HepG2 (cell line): ENCODE measurements around the gene TUBA4A. TPM values are rescaled to one million over a fixed set of nuclear protein-coding genes. Genes with fewer than 3 reads are reported as not detected.

Source experiments
- CBFB ChIP-seq: sonication (generic); formaldehyde crosslinking; IDR thresholded peaks from 2 replicates; pipeline ENCODE4 v1.4.0; 2020; ENCODE audit warnings: missing genetic modification reagents
- CC2D1A ChIP-seq: sonication (generic); formaldehyde crosslinking; IDR thresholded peaks from 2 replicates; pipeline ENCODE4 v1.8.1; 2023; ENCODE audit warnings: mild to moderate bottlenecking, missing genetic modification reagents
- ETV6 ChIP-seq: sonication (generic); formaldehyde crosslinking; conservative IDR thresholded peaks from 2 replicates; pipeline ENCODE4 v1.4.0; 2020; ENCODE audit warnings: missing genetic modification reagents
- GABPA ChIP-seq, 2 experiments: IDR thresholded peaks; 2 replicates each; pipeline ENCODE4 v1.6.1; 2011 to 2016; ENCODE audit warnings: low read depth in 2 of 2, low read length in 1 of 2, missing biosample characterization in 1 of 2, missing genetic modification characterization in 1 of 2
- GABPB1 ChIP-seq: IDR thresholded peaks from 2 replicates; pipeline ENCODE4 v1.6.1; 2016; ENCODE audit warnings: mild to moderate bottlenecking, missing genetic modification reagents, moderate library complexity, missing compliant biosample characterization
- HNF4A ChIP-seq: sonication (generic); formaldehyde crosslinking; IDR thresholded peaks from 2 replicates; pipeline ENCODE4 v1.4.0; 2020; ENCODE audit warnings: missing genetic modification reagents
- ISL2 ChIP-seq: sonication (generic); formaldehyde crosslinking; IDR thresholded peaks from 2 replicates; pipeline ENCODE4 v1.5.0; 2020; ENCODE audit warnings: missing genetic modification reagents
- JUND ChIP-seq: sonication (generic); formaldehyde crosslinking; IDR thresholded peaks from 2 replicates; pipeline ENCODE4 v1.8.0; 2022; ENCODE audit warnings: mild to moderate bottlenecking, missing genetic modification reagents
- KLF13 ChIP-seq: sonication (generic); formaldehyde crosslinking; IDR thresholded peaks from 2 replicates; pipeline ENCODE4 v1.4.0; 2020; ENCODE audit warnings: mild to moderate bottlenecking, missing genetic modification reagents
- MAF1 ChIP-seq: sonication (generic); formaldehyde crosslinking; IDR thresholded peaks from 2 replicates; pipeline ENCODE4 v1.5.0; 2020; ENCODE audit warnings: missing genetic modification reagents, borderline replicate concordance
- MAFG ChIP-seq: sonication (generic); formaldehyde crosslinking; IDR thresholded peaks from 2 replicates; pipeline ENCODE4 v1.5.1; 2020; ENCODE audit warnings: mild to moderate bottlenecking, missing genetic modification reagents
- NR2F2 ChIP-seq: IDR thresholded peaks from 2 replicates; pipeline ENCODE4 v1.6.1; 2012; ENCODE audit warnings: low read depth, inconsistent platforms, borderline replicate concordance
- REL ChIP-seq: sonication (generic); formaldehyde crosslinking; conservative IDR thresholded peaks from 2 replicates; pipeline ENCODE4 v1.8.0; 2022; ENCODE audit warnings: mild to moderate bottlenecking, missing genetic modification reagents, moderate library complexity
- ZFP36 ChIP-seq: fragments of 150-350 bp; IDR thresholded peaks from 2 replicates; pipeline ENCODE4 v1.6.1; 2018; ENCODE audit warnings: borderline replicate concordance, low read length, low read depth; ENCODE audit not compliant: partially characterized antibody
- ZKSCAN5 ChIP-seq: sonication (generic); formaldehyde crosslinking; IDR thresholded peaks from 2 replicates; pipeline ENCODE4 v1.5.1; 2020; ENCODE audit warnings: mild to moderate bottlenecking, missing genetic modification reagents
- ZNF264 ChIP-seq: sonication (generic); formaldehyde crosslinking; IDR thresholded peaks from 2 replicates; pipeline ENCODE4 v1.4.0; 2020; ENCODE audit warnings: missing genetic modification reagents
- ZNF496 ChIP-seq: sonication (generic); formaldehyde crosslinking; IDR thresholded peaks from 2 replicates; pipeline ENCODE4 v1.8.1; 2023; ENCODE audit warnings: mild to moderate bottlenecking, moderate library complexity, missing genetic modification reagents; ENCODE audit not compliant: insufficient replicate concordance
- ZNF564 ChIP-seq: sonication (generic); formaldehyde crosslinking; IDR thresholded peaks from 2 replicates; pipeline ENCODE4 v1.8.1; 2023; ENCODE audit warnings: mild to moderate bottlenecking, missing genetic modification reagents
- ZNF567 ChIP-seq: sonication (generic); formaldehyde crosslinking; IDR thresholded peaks from 2 replicates; pipeline ENCODE4 v1.8.1; 2023; ENCODE audit warnings: mild to moderate bottlenecking, missing genetic modification reagents, borderline replicate concordance
- ZNF589 ChIP-seq: sonication (generic); formaldehyde crosslinking; conservative IDR thresholded peaks from 2 replicates; pipeline ENCODE4 v1.8.0; 2022; ENCODE audit warnings: mild to moderate bottlenecking, moderate library complexity, missing genetic modification reagents
- ZNF607 ChIP-seq: sonication (generic); formaldehyde crosslinking; IDR thresholded peaks from 2 replicates; pipeline ENCODE4 v1.5.1; 2020; ENCODE audit warnings: missing genetic modification reagents, mild to moderate bottlenecking, borderline replicate concordance
- polyA plus RNA-seq, 8 experiments: library from polyadenylated mRNA; depleted of rRNA in 3 of 8; stranded (reverse) in 7 of 8; unstranded in 1 of 8; fragments of >200 nt; fragmentation: Illumina TruSeq in 4 of 8; extraction: Trizol in 4 of 8; gene quantifications; 2 replicates each; pipeline versions ENCODE4 v1.2.1 to v1.2.3, GENCODE V29; 2011 to 2016; ENCODE audit warnings: low read depth in 4 of 8, missing spikeins in 1 of 8, mixed read lengths in 1 of 8; ENCODE audit not compliant: insufficient read depth in 1 of 8
- total RNA-seq, 5 experiments: library from RNA; depleted of rRNA; stranded (reverse); fragments of >200 nt; fragmentation: Illumina TruSeq; extraction: Trizol; gene quantifications; 2 replicates each; pipeline ENCODE4 v1.2.3, GENCODE V29; 2016; ENCODE audit warnings: low read depth in 1 of 5
- TF ChIP-seq, protein P1 (sequence below): sonication (generic); formaldehyde crosslinking; IDR thresholded peaks from 2 replicates; pipeline ENCODE4 v1.4.0; 2020; ENCODE audit warnings: missing genetic modification reagents
- TF ChIP-seq, protein P2 (sequence below): sonication (generic); formaldehyde crosslinking; IDR thresholded peaks from 2 replicates; pipeline ENCODE4 v1.5.0; 2020; ENCODE audit warnings: missing genetic modification reagents
- TF ChIP-seq, protein P3 (sequence below): sonication (generic); formaldehyde crosslinking; IDR thresholded peaks from 2 replicates; pipeline ENCODE4 v1.4.0; 2020; ENCODE audit warnings: mild to moderate bottlenecking, missing genetic modification reagents
- TF ChIP-seq, protein P4 (sequence below): sonication (generic); formaldehyde crosslinking; IDR thresholded peaks from 2 replicates; pipeline ENCODE4; 2020; ENCODE audit warnings: missing genetic modification reagents, mild to moderate bottlenecking, borderline replicate concordance

The TUBA4A gene
- total and polyA plus RNA-seq, 2 of the 13 experiments (the other 11 are each of a cell fraction or from before 2014, with no cell fraction given), result 1.3 to 12.7 TPM

DNA sequence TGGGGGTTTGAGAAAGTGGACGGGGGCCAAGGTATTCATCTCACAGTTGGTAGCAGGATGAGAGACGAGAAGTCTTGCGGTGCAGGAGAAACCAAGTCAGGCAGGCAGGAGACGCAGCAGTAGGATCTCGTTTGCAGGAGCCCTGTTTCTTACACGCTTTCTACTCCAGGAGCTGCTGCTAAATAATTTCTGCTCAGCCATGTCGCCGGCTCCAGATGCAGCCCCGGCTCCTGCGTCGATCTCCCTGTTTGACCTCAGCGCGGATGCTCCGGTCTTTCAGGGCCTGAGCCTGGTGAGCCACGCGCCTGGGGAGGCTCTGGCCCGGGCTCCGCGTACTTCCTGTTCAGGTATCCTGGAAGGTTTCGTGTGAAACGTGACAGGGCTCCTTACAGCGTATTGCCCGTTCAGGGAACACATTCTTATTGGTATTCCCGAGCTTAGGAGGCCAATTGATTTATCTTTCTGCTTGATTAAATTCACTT, 23.6 kb downstream of the TUBA4A start (continued):
- TF ChIP-seq ZFP36, result no peak
- TF ChIP-seq, protein P1, sequence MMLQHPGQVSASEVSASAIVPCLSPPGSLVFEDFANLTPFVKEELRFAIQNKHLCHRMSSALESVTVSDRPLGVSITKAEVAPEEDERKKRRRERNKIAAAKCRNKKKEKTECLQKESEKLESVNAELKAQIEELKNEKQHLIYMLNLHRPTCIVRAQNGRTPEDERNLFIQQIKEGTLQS (CRISPR knock-in tag), result peak; percentile 49; the same call in 1 of the 2 replicates
- TF ChIP-seq, protein P2, sequence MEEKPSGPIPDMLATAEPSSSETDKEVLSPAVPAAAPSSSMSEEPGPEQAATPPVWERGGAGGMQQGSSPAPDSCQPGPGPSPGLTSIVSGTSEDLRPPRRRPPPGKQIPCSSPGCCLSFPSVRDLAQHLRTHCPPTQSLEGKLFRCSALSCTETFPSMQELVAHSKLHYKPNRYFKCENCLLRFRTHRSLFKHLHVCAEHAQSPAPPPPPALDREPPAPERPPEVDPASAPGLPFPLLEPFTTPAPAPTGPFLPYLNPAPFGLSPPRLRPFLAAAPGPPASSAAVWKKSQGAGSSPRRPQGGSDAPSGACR (CRISPR knock-in tag), result 0 out of 2 replicates have a peak, but pooled peaks have one; percentile 36
- TF ChIP-seq MAFG, result no peak
- no peak for TF ChIP-seq JUND (CRISPR knock-in tag)
- TF ChIP-seq HNF4A (CRISPR knock-in tag), result no peak
- TF ChIP-seq ZNF496, result no peak
- TF ChIP-seq REL (CRISPR knock-in tag), result no peak
- peak; percentile 66 for TF ChIP-seq GABPB1 (CRISPR knock-in tag)
- TF ChIP-seq ZNF589 (CRISPR knock-in tag), result no peak
- TF ChIP-seq CBFB, result 0 out of 2 replicates have a peak, but pooled peaks have one; percentile 9
- TF ChIP-seq ZKSCAN5 (CRISPR knock-in tag), result no peak
- TF ChIP-seq GABPA (IDR thresholded peaks at IDR 0.05; ENCODE audit: low read depth, low read length), result no peak
- TF ChIP-seq GABPA (CRISPR knock-in tag; IDR thresholded peaks at IDR 0.05; ENCODE audit: low read depth), result peak; percentile 65
- TF ChIP-seq ZNF607 (CRISPR knock-in tag), result no peak
- TF ChIP-seq NR2F2, result no peak; the same call in 1 of the 2 replicates
- 0 out of 2 replicates have a peak, but pooled peaks have one; percentile 31 for TF ChIP-seq ZNF264 (CRISPR knock-in tag)
- TF ChIP-seq KLF13, result 0 out of 2 replicates have a peak, but pooled peaks have one; percentile 37
- no peak for TF ChIP-seq ETV6 (CRISPR knock-in tag)
- peak; percentile 57; the same call in 1 of the 2 replicates for TF ChIP-seq MAF1 (CRISPR knock-in tag)
- TF ChIP-seq ZNF564 (CRISPR knock-in tag), result peak; percentile 55; the same call in 1 of the 2 replicates
- TF ChIP-seq ZNF567, result 0 out of 2 replicates have a peak, but pooled peaks have one; percentile 61
- TF ChIP-seq, protein P3, sequence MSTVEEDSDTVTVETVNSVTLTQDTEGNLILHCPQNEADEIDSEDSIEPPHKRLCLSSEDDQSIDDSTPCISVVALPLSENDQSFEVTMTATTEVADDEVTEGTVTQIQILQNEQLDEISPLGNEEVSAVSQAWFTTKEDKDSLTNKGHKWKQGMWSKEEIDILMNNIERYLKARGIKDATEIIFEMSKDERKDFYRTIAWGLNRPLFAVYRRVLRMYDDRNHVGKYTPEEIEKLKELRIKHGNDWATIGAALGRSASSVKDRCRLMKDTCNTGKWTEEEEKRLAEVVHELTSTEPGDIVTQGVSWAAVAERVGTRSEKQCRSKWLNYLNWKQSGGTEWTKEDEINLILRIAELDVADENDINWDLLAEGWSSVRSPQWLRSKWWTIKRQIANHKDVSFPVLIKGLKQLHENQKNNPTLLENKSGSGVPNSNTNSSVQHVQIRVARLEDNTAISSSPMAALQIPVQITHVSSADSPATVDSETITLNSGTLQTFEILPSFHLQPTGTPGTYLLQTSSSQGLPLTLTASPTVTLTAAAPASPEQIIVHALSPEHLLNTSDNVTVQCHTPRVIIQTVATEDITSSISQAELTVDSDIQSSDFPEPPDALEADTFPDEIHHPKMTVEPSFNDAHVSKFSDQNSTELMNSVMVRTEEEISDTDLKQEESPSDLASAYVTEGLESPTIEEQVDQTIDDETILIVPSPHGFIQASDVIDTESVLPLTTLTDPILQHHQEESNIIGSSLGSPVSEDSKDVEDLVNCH (CRISPR knock-in tag), result no peak
- TF ChIP-seq, protein P4, sequence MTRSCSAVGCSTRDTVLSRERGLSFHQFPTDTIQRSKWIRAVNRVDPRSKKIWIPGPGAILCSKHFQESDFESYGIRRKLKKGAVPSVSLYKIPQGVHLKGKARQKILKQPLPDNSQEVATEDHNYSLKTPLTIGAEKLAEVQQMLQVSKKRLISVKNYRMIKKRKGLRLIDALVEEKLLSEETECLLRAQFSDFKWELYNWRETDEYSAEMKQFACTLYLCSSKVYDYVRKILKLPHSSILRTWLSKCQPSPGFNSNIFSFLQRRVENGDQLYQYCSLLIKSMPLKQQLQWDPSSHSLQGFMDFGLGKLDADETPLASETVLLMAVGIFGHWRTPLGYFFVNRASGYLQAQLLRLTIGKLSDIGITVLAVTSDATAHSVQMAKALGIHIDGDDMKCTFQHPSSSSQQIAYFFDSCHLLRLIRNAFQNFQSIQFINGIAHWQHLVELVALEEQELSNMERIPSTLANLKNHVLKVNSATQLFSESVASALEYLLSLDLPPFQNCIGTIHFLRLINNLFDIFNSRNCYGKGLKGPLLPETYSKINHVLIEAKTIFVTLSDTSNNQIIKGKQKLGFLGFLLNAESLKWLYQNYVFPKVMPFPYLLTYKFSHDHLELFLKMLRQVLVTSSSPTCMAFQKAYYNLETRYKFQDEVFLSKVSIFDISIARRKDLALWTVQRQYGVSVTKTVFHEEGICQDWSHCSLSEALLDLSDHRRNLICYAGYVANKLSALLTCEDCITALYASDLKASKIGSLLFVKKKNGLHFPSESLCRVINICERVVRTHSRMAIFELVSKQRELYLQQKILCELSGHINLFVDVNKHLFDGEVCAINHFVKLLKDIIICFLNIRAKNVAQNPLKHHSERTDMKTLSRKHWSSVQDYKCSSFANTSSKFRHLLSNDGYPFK (CRISPR knock-in tag), result peak; percentile 68; the same call in 1 of the 2 replicates
- TF ChIP-seq ISL2 (CRISPR knock-in tag), result 0 out of 2 replicates have a peak, but pooled peaks have one; percentile 25
- no peak for TF ChIP-seq CC2D1A (CRISPR knock-in tag)
